AG09309 (cell line): ENCODE measurements around the gene QPCTL.

ENCODE experiments used
- DNase-seq: peaks from one replicate; pipeline ENCODE4 v3.0.0-alpha.2; 2010; ENCODE audit warnings: low read depth
- H3K4me3 ChIP-seq: 2 replicates; pipeline ENCODE4 v1.5.1; 2011; ENCODE audit warnings: mild to moderate bottlenecking, low read depth, low read length, moderate library complexity; ENCODE audit not compliant: control insufficient read depth
- CTCF ChIP-seq: IDR thresholded peaks from 2 replicates; pipeline ENCODE4 v1.5.1; 2011; ENCODE audit warnings: mild to moderate bottlenecking, low read depth, low read length, inconsistent platforms; ENCODE audit not compliant: insufficient read depth, control insufficient read depth; ENCODE audit errors: missing control alignments

Gene QPCTL

GRCh38 chr19:45753548-45753947 is 61.1 kb downstream of the QPCTL start:
- TF ChIP-seq CTCF: no peak
- no peak for DNase-seq

More at GRCh38 chr19:45753548-45753947, 61.1 kb downstream of the QPCTL start:
- H3K4me3 ChIP-seq: no peak overlapping the region
